Stimulated activated CD4-positive, alpha-beta T cell treated with anti-CD3 and anti-CD28 coated beads, Interleukin-1b, Interleukin-23, amount 100 ng/mL, for 4 hours (primary cell): ENCODE results near the gene CEACAM21.

Experiments
- DNase-seq, 2 donors: peaks; one replicate each; pipeline ENCODE4 v3.0.0-alpha.2; 2020; ENCODE audit warnings: low read depth in 2 of 2

CEACAM21 gene

DNA sequence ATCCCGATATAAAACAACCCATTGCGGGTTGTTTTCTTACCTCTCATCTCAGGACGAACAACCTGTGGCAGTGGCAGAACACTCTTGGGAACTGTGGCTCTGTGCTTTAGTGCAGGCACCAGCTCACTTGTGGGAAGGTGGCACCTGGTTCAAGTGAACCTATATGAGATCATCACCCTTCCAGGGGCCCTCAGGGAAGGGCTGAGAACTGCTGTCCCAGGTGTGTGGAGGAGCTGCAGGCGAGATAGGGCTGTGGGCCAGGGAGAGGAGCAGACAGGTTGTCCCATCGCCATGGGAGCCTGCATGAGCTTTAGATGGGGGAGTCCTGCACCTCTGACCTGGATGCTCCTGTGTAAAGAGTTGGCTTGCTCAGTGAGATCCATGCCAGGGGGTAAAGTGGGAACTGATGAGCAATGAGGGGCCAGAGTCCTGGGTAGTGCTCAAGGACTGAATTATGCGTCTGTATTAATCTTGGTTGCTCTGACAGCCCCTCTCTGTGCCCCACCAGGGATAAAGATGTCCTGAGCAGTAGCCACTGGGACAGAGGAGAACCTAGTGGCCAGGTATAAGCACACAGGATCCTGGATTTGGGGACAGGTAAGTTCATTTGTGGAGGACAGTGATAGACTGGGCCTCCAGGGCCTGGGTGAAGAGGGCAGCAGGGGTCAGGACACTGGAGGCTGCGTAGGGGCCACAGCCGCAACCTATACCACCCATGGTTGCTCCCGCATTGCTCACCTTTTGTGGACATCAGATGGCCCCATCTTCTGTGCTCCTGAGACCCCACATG, 42.2 kb downstream of the CEACAM21 start:
- DNase-seq, result no peak

DNA sequence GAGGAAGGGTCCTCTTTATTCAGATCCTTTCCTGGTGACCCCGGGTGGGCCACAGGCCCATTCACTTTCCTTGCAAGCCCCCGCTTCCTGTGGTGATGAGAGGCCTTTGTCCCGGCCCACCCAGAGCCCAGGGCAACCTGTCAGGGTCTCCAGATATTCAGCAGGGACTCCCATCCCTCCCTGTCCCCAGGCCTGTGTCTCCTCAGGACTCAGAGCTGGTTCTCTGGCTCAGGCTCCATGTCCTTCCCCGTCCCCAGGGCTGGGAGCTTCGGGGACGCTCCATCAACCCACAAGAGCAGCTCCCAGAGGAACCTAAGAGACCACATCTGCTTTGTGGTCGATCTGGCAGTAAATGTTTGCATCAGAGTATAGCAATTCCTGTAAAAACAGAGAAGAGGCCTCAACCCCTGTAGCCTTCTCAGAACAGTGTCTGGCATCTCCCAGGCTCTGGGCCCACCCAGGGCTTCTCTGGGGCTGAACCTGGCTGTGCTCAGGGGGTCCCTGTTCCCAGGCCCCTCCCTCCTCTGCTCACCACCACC, 43.1 kb downstream of the CEACAM21 start:
- no peak for DNase-seq

DNA sequence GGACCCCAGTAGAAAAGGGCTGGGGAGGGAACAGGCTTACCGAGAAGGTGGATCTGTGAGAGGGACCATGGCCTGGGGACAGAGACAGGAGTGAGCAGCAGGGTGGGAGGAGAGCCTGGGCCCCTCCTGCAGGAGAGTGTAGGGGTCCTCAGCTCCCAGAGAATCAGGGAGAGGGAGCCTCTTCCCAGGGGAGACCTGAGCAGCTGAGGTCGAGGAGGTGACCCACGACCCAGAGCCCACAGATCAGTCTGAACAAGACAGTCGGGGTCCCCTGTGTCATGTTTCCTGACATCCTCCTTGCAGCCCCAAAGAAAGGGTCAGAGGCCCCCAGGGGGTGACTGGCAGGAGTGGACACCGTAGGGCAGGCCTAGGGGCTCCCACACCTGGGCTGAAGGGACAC, 44.2 kb downstream of the CEACAM21 start:
- no peak for DNase-seq

DNA sequence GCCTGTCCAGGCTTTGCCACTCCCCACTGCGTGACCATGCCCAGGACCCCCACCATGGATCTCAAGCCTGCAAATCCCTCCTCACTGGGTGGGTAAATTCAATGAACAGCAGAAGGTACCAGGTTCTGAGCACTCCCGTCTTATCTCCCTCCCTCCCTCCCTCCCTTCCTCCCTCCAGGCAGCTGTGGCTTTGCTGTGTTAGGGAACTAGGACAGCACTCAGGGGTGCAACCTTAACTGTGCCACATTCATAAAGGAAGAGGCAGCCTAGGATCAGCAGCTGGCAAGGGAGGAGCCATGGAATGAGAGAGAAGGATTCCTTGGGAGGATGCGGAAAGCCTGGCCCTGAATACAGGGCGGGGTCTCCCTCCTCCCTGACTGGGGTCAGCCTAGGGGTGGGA, 45.3 kb downstream of the CEACAM21 start:
- no peak for DNase-seq

DNA sequence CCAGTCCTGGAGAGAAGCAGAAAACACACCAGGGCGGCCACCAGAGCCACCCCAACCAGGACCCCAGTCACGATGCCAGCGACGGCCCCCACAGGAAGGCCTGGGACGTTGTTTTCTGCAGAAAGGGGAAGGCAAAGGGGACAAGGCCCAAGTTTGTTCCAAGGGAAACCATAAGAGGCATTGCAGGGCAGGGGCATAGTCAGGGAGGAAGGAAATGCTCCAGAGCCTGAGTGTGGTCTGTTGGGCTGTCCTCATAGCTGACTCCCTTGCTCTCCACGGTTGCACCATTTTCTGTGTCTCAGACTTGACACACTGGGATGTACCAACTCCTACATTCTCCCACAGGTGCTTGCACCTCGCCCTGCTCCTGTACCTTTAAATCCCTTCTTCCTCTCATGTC, 45.7 kb downstream of the CEACAM21 start:
- no peak for DNase-seq

DNA sequence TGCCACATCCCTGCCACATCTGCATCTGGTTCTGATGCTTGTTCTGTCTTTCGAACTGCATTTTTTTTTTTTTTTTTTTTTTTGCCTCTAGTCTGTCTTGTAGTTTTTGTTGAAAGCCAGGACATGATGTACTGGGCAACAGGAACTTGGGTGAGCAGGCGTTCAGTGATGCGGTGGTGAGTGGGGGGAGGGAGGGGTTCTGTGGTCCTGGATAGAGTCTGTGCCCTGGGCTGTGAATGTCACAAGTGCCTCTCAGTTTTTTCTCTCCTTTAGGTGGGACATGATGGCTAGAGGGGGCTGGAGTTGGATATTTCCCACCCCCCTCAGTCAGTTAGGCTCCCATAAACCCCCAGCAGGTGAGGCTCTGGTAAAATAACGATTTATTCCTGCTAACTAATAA, 47.4 kb downstream of the CEACAM21 start:
- DNase-seq, result no peak

DNA sequence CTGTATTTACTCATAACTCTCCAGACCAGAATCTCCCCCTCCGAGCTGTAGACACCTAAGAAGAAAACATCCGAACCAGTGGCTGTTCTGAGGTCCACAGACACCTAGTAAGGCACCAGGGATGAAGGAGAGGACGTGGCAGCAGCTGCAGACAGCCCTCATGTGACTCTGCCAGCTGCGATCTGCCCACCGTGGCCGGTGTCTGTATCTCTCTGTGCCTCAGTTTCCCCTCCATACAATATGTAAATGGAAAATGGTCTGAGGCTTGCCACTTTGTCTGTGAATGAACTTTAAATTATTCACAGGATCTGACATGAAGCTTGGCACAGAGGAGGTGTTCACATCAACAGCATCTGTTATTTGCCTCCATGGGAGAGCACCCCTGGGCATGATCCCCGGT, 48.5 kb downstream of the CEACAM21 start:
- DNase-seq, result no peak

DNA sequence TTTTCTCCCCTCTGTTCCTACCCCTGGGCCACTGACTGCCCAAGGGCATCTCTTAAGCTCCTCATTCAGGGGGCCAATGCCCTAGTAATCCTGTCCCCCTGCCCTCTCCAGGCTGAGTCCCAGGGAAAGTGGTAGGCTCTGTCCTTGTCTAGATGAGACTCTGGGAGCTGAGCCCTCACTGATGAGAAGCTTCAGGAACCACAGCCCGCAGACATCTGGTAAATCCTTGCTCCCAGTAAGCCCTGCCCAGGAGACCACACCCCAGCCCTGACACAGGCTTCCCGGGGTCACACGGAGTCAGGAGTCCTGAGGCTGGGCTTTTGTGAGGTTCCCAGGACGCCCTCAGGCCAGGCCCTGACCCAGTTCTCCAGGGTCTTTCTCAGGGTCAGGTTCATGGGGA, 49.0 kb downstream of the CEACAM21 start:
- no peak for DNase-seq

DNA sequence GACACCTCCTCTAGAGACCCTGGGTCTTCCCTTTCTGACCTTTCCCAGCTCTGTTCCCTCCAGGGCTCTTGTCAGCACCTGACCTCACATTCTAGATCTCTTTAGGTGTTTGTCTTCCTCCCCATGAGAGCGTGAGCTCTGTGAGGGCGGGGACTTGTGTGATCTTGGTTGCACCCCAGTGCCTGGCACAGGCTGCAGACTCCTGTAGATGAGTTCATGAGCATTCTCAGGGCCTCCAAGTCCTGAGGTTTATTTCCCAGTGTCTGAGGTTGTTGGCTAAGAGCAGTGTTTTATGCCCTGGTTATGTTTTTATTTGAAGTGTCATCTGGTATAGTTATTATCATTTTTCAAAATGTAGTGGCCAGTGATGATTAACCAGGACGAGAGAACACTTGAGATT, 50.3 kb downstream of the CEACAM21 start:
- DNase-seq, result no peak

DNA sequence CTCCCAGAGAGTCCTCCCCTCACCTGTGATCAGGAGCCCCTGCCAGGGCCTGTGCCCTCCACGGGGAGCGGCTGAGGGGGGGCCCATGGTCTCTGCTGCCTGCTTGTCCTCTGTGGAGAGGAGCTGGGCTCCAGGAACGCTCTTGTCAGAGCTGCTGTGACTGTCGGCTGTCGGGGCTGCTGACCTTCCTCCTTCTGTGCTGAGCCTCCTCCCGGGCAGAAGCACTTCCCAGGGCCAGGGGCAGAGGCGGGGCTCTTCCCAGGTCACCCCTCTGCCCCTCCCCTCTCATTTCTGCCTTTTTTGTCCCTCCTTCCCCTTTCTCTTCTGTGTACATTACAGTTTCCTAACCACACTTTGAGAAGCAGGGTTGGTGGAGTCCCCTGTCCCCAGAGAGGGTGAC, 50.9 kb downstream of the CEACAM21 start, which contains the start of gene CEACAM4:
Gene CEACAM4, minus strand, starts transcription at position 198 of the 400 bp plus-strand sequence. Its CDS starts 111 bp downstream, at position 87.
- DNase-seq, result no peak

DNA sequence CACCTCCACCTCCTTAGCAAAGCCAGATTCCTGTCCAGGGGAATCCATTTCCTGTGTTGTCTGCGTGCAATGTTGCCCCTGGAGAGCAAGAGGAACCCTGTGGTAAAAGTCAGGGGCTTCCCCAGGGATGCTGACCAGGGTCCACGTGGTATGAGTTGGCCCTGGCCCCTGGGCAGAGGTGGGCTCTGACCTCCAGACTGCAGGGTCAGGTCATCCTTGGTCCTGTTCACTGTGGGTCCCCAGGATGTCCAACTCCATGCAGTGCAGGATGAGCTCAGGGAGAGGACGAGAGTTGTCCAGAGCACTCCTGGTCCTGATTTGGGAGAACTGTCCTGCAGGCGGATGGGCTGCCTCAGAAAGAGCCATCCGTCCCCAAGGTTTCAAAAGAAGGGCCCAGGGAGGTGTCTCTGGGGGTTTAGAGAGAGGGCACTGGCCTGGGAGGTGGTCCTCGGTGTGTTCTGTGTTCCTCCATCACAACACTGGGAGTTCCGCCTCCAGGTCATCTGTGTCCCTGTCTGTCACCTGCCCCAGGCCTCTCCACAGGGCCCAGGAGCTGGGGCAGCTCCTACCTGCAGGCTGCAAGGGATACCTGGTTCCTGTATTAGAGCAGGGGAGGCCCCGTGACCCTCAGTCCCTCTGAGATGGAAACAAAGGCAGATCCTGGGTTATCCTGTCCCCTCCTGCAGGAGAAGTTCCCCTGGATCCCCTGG, 52.2 kb downstream of the CEACAM21 start:
- DNase-seq, result no peak
